Amniotic stem cell (primary cell): ENCODE measurements around the gene CREB3L2.

Experiments used
- DNase-seq: peaks from one replicate; lab custom pipeline; 2025; lab: John Stamatoyannopoulos, UW

CREB3L2 gene

GRCh38 chr7:137871170-137871915, 130.5 kb downstream of the CREB3L2 start:
- no peak for DNase-seq

GRCh38 chr7:137870684-137871083, 131.2 kb downstream of the CREB3L2 start:
- no peak for DNase-seq

GRCh38 chr7:137870078-137870477, 131.8 kb downstream of the CREB3L2 start:
- no peak for DNase-seq

GRCh38 chr7:137869260-137869659, 132.6 kb downstream of the CREB3L2 start:
- no peak for DNase-seq

GRCh38 chr7:137867289-137867688, 134.6 kb downstream of the CREB3L2 start:
- DNase-seq, result no peak

GRCh38 chr7:137865764-137866163, 136.1 kb downstream of the CREB3L2 start:
- no peak for DNase-seq

- DNase-seq, result no peak
Observed at GRCh38 chr7:137862964-137863363, 138.9 kb downstream of the CREB3L2 start.

GRCh38 chr7:137862358-137862757, 139.5 kb downstream of the CREB3L2 start:
- no peak for DNase-seq

- no peak for DNase-seq
Observed at GRCh38 chr7:137860542-137860941, 141.3 kb downstream of the CREB3L2 start.

GRCh38 chr7:137853053-137853452, 148.8 kb downstream of the CREB3L2 start:
- DNase-seq, result no peak

GRCh38 chr7:137852108-137852507, 149.8 kb downstream of the CREB3L2 start:
- DNase-seq, result no peak

- DNase-seq, result no peak
Observed at GRCh38 chr7:137850972-137851945, 150.6 kb downstream of the CREB3L2 start.

- DNase-seq, result no peak
Observed at GRCh38 chr7:137850571-137850970, 151.3 kb downstream of the CREB3L2 start.

GRCh38 chr7:137848095-137848494, 153.8 kb downstream of the CREB3L2 start:
- no peak for DNase-seq

- no peak for DNase-seq
Observed at GRCh38 chr7:137847568-137848050, 154.3 kb downstream of the CREB3L2 start.

- DNase-seq, result no peak
Observed at GRCh38 chr7:137846827-137847567, 154.9 kb downstream of the CREB3L2 start, which contains the start of gene DGKI. Gene DGKI, minus strand, starts transcription at chr7:137846974.

GRCh38 chr7:137846549-137846826, 155.4 kb downstream of the CREB3L2 start:
- DNase-seq, result no peak

- no peak for DNase-seq
Observed at GRCh38 chr7:137844677-137845425, 157.0 kb downstream of the CREB3L2 start.

GRCh38 chr7:137839903-137840779, 161.7 kb downstream of the CREB3L2 start:
- no peak for DNase-seq

GRCh38 chr7:137838706-137839315, 163.1 kb downstream of the CREB3L2 start:
- no peak for DNase-seq
